Esophagus muscularis mucosa (tissue), 4 donors: Measurements from ENCODE around the gene ADAMTS2. TPM values are rescaled to one million over a fixed set of nuclear protein-coding genes. Genes with fewer than 3 reads are reported as not detected.

ENCODE experiments used
- DNase-seq: peaks from one replicate; pipeline ENCODE4 v3.0.0-alpha.2; 2017; ENCODE audit errors: extremely low spot score
- H3K27ac ChIP-seq, 4 donors: fragments of 200-600 bp; sonication (generic); replicated peaks in 1 of 4; 1 replicate in 3 of 4; 2 replicates in 1 of 4; pipeline ENCODE4 v1.5.1; 2016 to 2019; ENCODE audit warnings: mild to moderate bottlenecking in 1 of 4
- H3K27me3 ChIP-seq, 4 donors: fragments of 200-600 bp; sonication (generic); one replicate each; pipeline versions ENCODE4 v1.5.1 to v1.6.0; 2016 to 2019
- H3K36me3 ChIP-seq, 4 donors: fragments of 200-600 bp; sonication (generic); one replicate each; pipeline ENCODE4 v1.5.1; 2016 to 2019
- H3K4me1 ChIP-seq, 4 donors: fragments of 200-600 bp; sonication (generic); one replicate each; pipeline ENCODE4 v1.5.1; 2016 to 2019
- H3K4me3 ChIP-seq, 4 donors: fragments of 200-600 bp; sonication (generic); 1 replicate in 2 of 4; 2 replicates in 2 of 4; pipeline ENCODE4 v1.5.1; 2016 to 2019; ENCODE audit warnings: mild to moderate bottlenecking in 4 of 4, moderate library complexity in 1 of 4
- H3K9me3 ChIP-seq, 4 donors: fragments of 200-600 bp; sonication (generic); 1 replicate in 3 of 4; 2 replicates in 1 of 4; pipeline ENCODE4 v1.5.1; 2016 to 2019
- CTCF ChIP-seq, 3 experiments: fragments of 200-600 bp in 2 of 3; fragments of 450-650 bp in 1 of 3; sonication (generic) in 2 of 3; IDR thresholded peaks; one replicate each; pipeline ENCODE4 v1.5.1; 2017 to 2019; ENCODE audit warnings: antibody characterized with exemption in 3 of 3, mild to moderate bottlenecking in 2 of 3, moderate library complexity in 1 of 3
- EP300 ChIP-seq: sonication (generic); formaldehyde crosslinking; IDR thresholded peaks from one replicate; pipeline ENCODE4 v1.6.1; 2017; ENCODE audit warnings: antibody characterized with exemption
- POLR2A ChIP-seq: fragments of 450-650 bp; IDR thresholded peaks from one replicate; pipeline ENCODE4 v1.6.1; 2017; ENCODE audit warnings: antibody characterized with exemption, moderate library complexity, mild to moderate bottlenecking, low read depth
- POLR2AphosphoS5 ChIP-seq, 2 donors: sonication (generic); formaldehyde crosslinking; IDR thresholded peaks; one replicate each; pipeline ENCODE4 v1.6.1; 2017; ENCODE audit warnings: antibody characterized with exemption in 2 of 2
- WGBS: methylation state at CpG from one replicate; pipeline ENCODE4 v1.1.5; 2018; 5-methylcytosine and 5-hydroxymethylcytosine counted together
- intact Hi-C: fragments of 100-400 bp; cut with DNase I; formaldehyde crosslinking; loops from one replicate; pipeline ENCODE4 v1.15.1; 2023
- total RNA-seq, 4 donors: library from RNA; depleted of rRNA; stranded (reverse); fragments of >200 nt; gene quantifications; one replicate each; pipeline versions ENCODE4 v1.1.0 to v1.2.1, GENCODE V29; 2016

Gene ADAMTS2
- total RNA-seq, 4 donors from 2014 or later, result 17.8 to 31.8 (median 21.4) TPM

GRCh38 chr5:179143446-179143845, 201.8 kb downstream of the ADAMTS2 start:
- WGBS, result 67% methylated on average over 7 of the region's 7 CpGs
- intact Hi-C loops, result no loop called here
- no peak overlapping the region for H3K4me3 ChIP-seq
- no peaks in the 10 kb centered on the region for H3K27me3 ChIP-seq
- H3K4me1 ChIP-seq, result no peaks in the 10 kb centered on the region
- no peak for DNase-seq
- no peak overlapping the region for H3K27ac ChIP-seq
- H3K36me3 ChIP-seq, result no peaks in the 10 kb centered on the region
- TF ChIP-seq POLR2AphosphoS5 (IDR thresholded peaks at IDR 0.05), result no peak
- H3K9me3 ChIP-seq, result no peaks in the 10 kb centered on the region

GRCh38 chr5:179142434-179143198, 202.6 kb downstream of the ADAMTS2 start:
- WGBS, result 75% methylated on average over 3 of the region's 3 CpGs
- Histone ChIP-seq H3K36me3 (no peaks in the 10 kb centered on the region), H3K9me3 (no peaks in the 10 kb centered on the region), H3K27me3 (no peaks in the 10 kb centered on the region), H3K4me1 (no peaks in the 10 kb centered on the region), H3K27ac (no peak overlapping the region), H3K4me3 (no peak overlapping the region)
- TF ChIP-seq CTCF (IDR thresholded peaks at IDR 0.05), result no peak
- no peak for TF ChIP-seq POLR2AphosphoS5 (IDR thresholded peaks at IDR 0.05)
- no peak for TF ChIP-seq EP300
- TF ChIP-seq POLR2A, result no peak
- no peak for DNase-seq
- intact Hi-C loops, result no loop called here

- no peak overlapping the region for H3K4me3 ChIP-seq
- intact Hi-C loops, result no loop called here
- H3K4me1 ChIP-seq, result no peaks in the 10 kb centered on the region
- no peak for DNase-seq
- TF ChIP-seq CTCF (IDR thresholded peaks at IDR 0.05) (no peak), POLR2A (no peak), POLR2AphosphoS5 (IDR thresholded peaks at IDR 0.05) (no peak), EP300 (no peak)
- H3K27me3 ChIP-seq, result no peaks in the 10 kb centered on the region
- no peaks in the 10 kb centered on the region for H3K36me3 ChIP-seq
- H3K9me3 ChIP-seq, result no peaks in the 10 kb centered on the region
- 50% methylated on average over 1 of the region's 1 CpG for WGBS
- no peak overlapping the region for H3K27ac ChIP-seq
Measured at GRCh38 chr5:179141867-179142266, 203.4 kb downstream of the ADAMTS2 start.

DNA sequence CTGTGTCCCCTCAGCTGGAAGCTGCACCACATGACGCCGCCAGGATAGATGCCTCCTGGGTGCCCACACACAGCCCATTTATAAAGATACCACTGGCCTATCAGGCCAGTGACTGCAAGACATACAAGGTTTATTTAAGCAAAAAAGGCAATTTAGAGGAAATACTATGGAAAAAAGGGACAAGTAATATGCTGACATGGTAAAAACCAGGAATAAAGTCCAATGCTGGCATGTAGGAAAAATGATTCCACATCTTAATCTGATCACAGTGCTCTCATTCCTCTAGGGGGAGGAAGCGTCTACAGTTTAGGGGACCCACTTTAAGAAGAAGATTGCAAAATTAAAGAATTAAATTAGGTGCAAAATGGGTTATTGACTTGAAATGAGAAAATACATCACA, 205.0 kb downstream of the ADAMTS2 start:
- H3K4me3 ChIP-seq, result no peak overlapping the region
- no peaks in the 10 kb centered on the region for H3K9me3 ChIP-seq
- no peaks in the 10 kb centered on the region for H3K27me3 ChIP-seq
- intact Hi-C loops, result no loop called here
- H3K36me3 ChIP-seq, result peaks cover 0 to 7% (median 4%) of the 10 kb centered on the region in 4 donors
- H3K4me1 ChIP-seq, result no peaks in the 10 kb centered on the region
- DNase-seq, result no peak
- no peak overlapping the region for H3K27ac ChIP-seq
- TF ChIP-seq POLR2A (no peak), CTCF (IDR thresholded peaks at IDR 0.05) (no peak), EP300 (no peak), POLR2AphosphoS5 (IDR thresholded peaks at IDR 0.05) (no peak)
- 88% methylated on average over 3 of the region's 3 CpGs for WGBS

- Histone ChIP-seq H3K4me1 (no peaks in the 10 kb centered on the region), H3K4me3 (no peak overlapping the region), H3K9me3 (no peaks in the 10 kb centered on the region), H3K36me3 (peaks cover 0 to 8% (median 4%) of the 10 kb centered on the region in 4 donors), H3K27ac (no peak overlapping the region), H3K27me3 (no peaks in the 10 kb centered on the region)
- intact Hi-C loops, result no loop called here
- no peak for DNase-seq
- WGBS, result 80% methylated on average over 1 of the region's 10 CpGs
- no peak for TF ChIP-seq POLR2AphosphoS5 (IDR thresholded peaks at IDR 0.05)
- TF ChIP-seq POLR2A, result no peak
- no peak for TF ChIP-seq EP300
- TF ChIP-seq CTCF (IDR thresholded peaks at IDR 0.05), result no peak
Measured at GRCh38 chr5:179139936-179140235, 205.4 kb downstream of the ADAMTS2 start.
